Measurements from ENCODE around the gene MXD4.
"Not testable (repeated sequence)": the region's sequence is repeated elsewhere in the genome, so short reads cannot be mapped to it uniquely, and the experiment has no call there.

MXD4 gene

GRCh38 chr4:2236944-2237666 lies 24.8 kb downstream of the MXD4 start:
- WGBS (ENCODE audit: insufficient coverage), result no CpG with 5 or more reads among the region's 3 CpGs
- H3K36me3 ChIP-seq (ENCODE audit: control insufficient read depth in 4 of 4, insufficient read depth in 4 of 4, low read length in 3 of 4), result peaks cover 11 to 22% (median 15%) of the 10 kb centered on the region in 4 experiments
- no peak overlapping the region for H3K27ac ChIP-seq (ENCODE audit: insufficient read depth in 1 of 2, low read depth in 1 of 2, low read length in 2 of 2, poor library complexity in 1 of 2, severe bottlenecking in 2 of 2)
- H3K9me3 ChIP-seq (ENCODE audit: control extremely low read depth in 1 of 5, control insufficient read depth in 4 of 5, insufficient read depth in 2 of 5, low read depth in 1 of 5, low read length in 4 of 5), result no peaks in the 10 kb centered on the region
- POLR2A ChIA-PET, result interaction anchor here (1.7 kb wide), 1 partner anchor 17 kb away, joined by 4 read pairs; no protein-coding TSS in a partner anchor
- no peak for DNase-seq
- no peaks in the 10 kb centered on the region for H3K27me3 ChIP-seq (replicated peaks in 2 of 5; ENCODE audit: control insufficient read depth in 4 of 5, insufficient read depth in 5 of 5, low read length in 4 of 5)
- CTCF ChIA-PET, result interaction anchor here (1.2 kb wide), 1 partner anchor 17 kb away, joined by 5 read pairs; no protein-coding TSS in a partner anchor
- no peak overlapping the region for H3K4me3 ChIP-seq (ENCODE audit: control insufficient read depth in 1 of 7, extremely low read depth in 1 of 7, insufficient read depth in 4 of 7, low read depth in 2 of 7, low read length in 6 of 7)
- H3K4me1 ChIP-seq (ENCODE audit: control extremely low read depth in 1 of 4, control insufficient read depth in 4 of 4, insufficient read depth in 4 of 4, low read length in 3 of 4), result peaks cover 16 to 28% (median 23%) of the 10 kb centered on the region in 4 experiments

- Histone ChIP-seq H3K4me1 (ENCODE audit: control extremely low read depth in 1 of 4, control insufficient read depth in 4 of 4, insufficient read depth in 4 of 4, low read length in 3 of 4) (no peaks in the 10 kb centered on the region), H3K27ac (ENCODE audit: insufficient read depth in 1 of 2, low read depth in 1 of 2, low read length in 2 of 2, poor library complexity in 1 of 2, severe bottlenecking in 2 of 2) (no peak overlapping the region), H3K36me3 (ENCODE audit: control insufficient read depth in 4 of 4, insufficient read depth in 4 of 4, low read length in 3 of 4) (peaks cover 10 to 29% (median 15%) of the 10 kb centered on the region in 4 experiments), H3K27me3 (replicated peaks in 2 of 5; ENCODE audit: control insufficient read depth in 4 of 5, insufficient read depth in 5 of 5, low read length in 4 of 5) (no peaks in the 10 kb centered on the region), H3K4me3 (ENCODE audit: control insufficient read depth in 1 of 7, extremely low read depth in 1 of 7, insufficient read depth in 4 of 7, low read depth in 2 of 7, low read length in 6 of 7) (no peak overlapping the region), H3K9me3 (ENCODE audit: control extremely low read depth in 1 of 5, control insufficient read depth in 4 of 5, insufficient read depth in 2 of 5, low read depth in 1 of 5, low read length in 4 of 5) (no peaks in the 10 kb centered on the region)
- CTCF ChIA-PET, result interaction anchor here (1.5 kb wide), 1 partner anchor 11 kb away, joined by 7 read pairs; no protein-coding TSS in a partner anchor
- 100% methylated on average over 3 of the region's 6 CpGs for WGBS (ENCODE audit: insufficient coverage)
- POLR2A ChIA-PET, result interaction anchor here (0.6 kb wide), 1 partner anchor 142 kb away, joined by 3 read pairs; no protein-coding TSS in a partner anchor
- no peak for DNase-seq
Measured at GRCh38 chr4:2231082-2231481, 30.8 kb downstream of the MXD4 start.

DNA sequence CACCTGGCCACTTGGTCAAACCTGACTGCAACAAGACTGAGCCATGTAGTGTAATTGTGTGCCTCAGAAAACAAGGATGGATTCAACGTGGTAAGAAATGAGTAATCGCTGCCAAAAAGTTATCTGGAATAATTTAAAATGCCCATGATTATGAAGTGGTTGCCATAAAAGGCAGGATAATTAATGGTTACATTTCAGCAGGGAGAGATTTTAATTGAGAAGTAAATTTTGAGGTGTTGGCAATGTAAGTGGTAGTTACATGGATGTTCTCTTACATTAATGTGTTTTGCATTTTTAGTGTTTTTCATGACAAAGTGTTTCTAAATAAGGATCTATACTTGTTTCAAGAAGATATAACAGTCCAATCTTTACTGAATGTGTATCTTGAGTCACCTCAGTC lies 35.6 kb downstream of the MXD4 start:
- no peak overlapping the region for H3K27ac ChIP-seq (ENCODE audit: insufficient read depth in 1 of 2, low read depth in 1 of 2, low read length in 2 of 2, poor library complexity in 1 of 2, severe bottlenecking in 2 of 2)
- no peak for DNase-seq
- H3K36me3 ChIP-seq (ENCODE audit: control insufficient read depth in 4 of 4, insufficient read depth in 4 of 4, low read length in 3 of 4), result peaks cover 12 to 25% (median 14%) of the 10 kb centered on the region in 4 experiments
- CTCF ChIA-PET, result interaction anchor here (0.8 to 1.9 kb wide), 2 partner anchors 10 to 128 kb away, joined by 3 to 7 read pairs; no protein-coding TSS in a partner anchor
- no peaks in the 10 kb centered on the region for H3K4me1 ChIP-seq (ENCODE audit: control extremely low read depth in 1 of 4, control insufficient read depth in 4 of 4, insufficient read depth in 4 of 4, low read length in 3 of 4)
- no peaks in the 10 kb centered on the region for H3K9me3 ChIP-seq (ENCODE audit: control extremely low read depth in 1 of 5, control insufficient read depth in 4 of 5, insufficient read depth in 2 of 5, low read depth in 1 of 5, low read length in 4 of 5)
- POLR2A ChIA-PET, result no interaction called here
- H3K4me3 ChIP-seq (ENCODE audit: control insufficient read depth in 1 of 7, extremely low read depth in 1 of 7, insufficient read depth in 4 of 7, low read depth in 2 of 7, low read length in 6 of 7), result no peak overlapping the region
- H3K27me3 ChIP-seq (replicated peaks in 2 of 5; ENCODE audit: control insufficient read depth in 4 of 5, insufficient read depth in 5 of 5, low read length in 4 of 5), result no peaks in the 10 kb centered on the region
- WGBS (ENCODE audit: insufficient coverage), result 82% methylated on average over 2 of the region's 2 CpGs

DNA sequence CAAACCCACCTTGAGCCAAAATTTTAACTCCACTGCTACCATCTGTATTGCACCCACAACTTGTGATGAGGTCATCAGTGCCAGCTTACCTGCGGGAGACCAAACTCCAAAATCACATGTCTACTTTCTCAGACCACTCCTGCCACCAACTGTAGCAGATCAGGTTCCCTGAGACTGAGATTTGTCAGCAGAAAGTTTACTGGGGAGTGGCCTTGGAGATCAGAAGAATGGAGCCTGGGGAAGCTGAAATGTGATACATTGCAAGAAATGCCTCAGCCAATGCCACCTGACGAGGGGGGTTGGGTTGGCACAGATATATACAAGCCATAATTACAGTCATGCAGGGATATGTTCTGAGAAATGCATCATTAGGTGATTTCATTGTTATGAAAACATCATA lies 39.1 kb downstream of the MXD4 start:
- H3K9me3 ChIP-seq (ENCODE audit: control extremely low read depth in 1 of 5, control insufficient read depth in 4 of 5, insufficient read depth in 2 of 5, low read depth in 1 of 5, low read length in 4 of 5), result no peaks in the 10 kb centered on the region
- ChIA-PET CTCF (interaction anchor here (1.0 kb wide), 1 partner anchor 138 kb away, joined by 3 read pairs; no protein-coding TSS in a partner anchor), POLR2A (no interaction called here)
- no peaks in the 10 kb centered on the region for H3K27me3 ChIP-seq (replicated peaks in 2 of 5; ENCODE audit: control insufficient read depth in 4 of 5, insufficient read depth in 5 of 5, low read length in 4 of 5)
- H3K36me3 ChIP-seq (ENCODE audit: control insufficient read depth in 4 of 4, insufficient read depth in 4 of 4, low read length in 3 of 4), result peaks cover 12 to 17% (median 14%) of the 10 kb centered on the region in 4 experiments
- no peak overlapping the region for H3K27ac ChIP-seq (ENCODE audit: insufficient read depth in 1 of 2, low read depth in 1 of 2, low read length in 2 of 2, poor library complexity in 1 of 2, severe bottlenecking in 2 of 2)
- no peak overlapping the region for H3K4me3 ChIP-seq (ENCODE audit: control insufficient read depth in 1 of 7, extremely low read depth in 1 of 7, insufficient read depth in 4 of 7, low read depth in 2 of 7, low read length in 6 of 7)
- 100% methylated on average over 1 of the region's 2 CpGs for WGBS (ENCODE audit: insufficient coverage)
- DNase-seq, result no peak
- peaks cover 0 to 3% (median under 1%) of the 10 kb centered on the region in 4 experiments for H3K4me1 ChIP-seq (ENCODE audit: control extremely low read depth in 1 of 4, control insufficient read depth in 4 of 4, insufficient read depth in 4 of 4, low read length in 3 of 4)

DNA sequence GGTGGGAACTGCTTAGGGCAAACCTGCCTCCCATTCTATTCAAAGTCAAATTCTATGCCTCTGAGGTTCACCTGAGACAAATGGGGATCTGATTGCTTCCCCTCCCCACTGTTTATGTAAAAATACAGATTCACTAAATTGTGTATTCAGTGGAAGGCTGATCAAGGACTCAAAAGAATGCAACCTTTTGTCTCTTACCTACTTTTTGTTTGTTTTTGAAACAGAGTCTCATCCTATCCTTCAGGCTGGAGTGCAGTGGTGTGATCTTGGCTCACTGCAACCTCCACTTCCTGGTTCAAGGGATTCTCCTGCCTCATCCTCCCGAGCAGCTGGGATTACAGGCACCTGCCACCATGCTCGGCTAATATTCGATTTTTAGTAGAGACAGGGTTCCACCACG lies 40.5 kb downstream of the MXD4 start:
- 100% methylated on average over 1 of the region's 4 CpGs for WGBS (ENCODE audit: insufficient coverage)
- POLR2A ChIA-PET; H3K4me3 ChIP-seq (ENCODE audit: control insufficient read depth in 1 of 7, extremely low read depth in 1 of 7, insufficient read depth in 4 of 7, low read depth in 2 of 7, low read length in 6 of 7); H3K27me3 ChIP-seq (replicated peaks in 2 of 5; ENCODE audit: control insufficient read depth in 4 of 5, insufficient read depth in 5 of 5, low read length in 4 of 5); DNase-seq; H3K4me1 ChIP-seq (ENCODE audit: control extremely low read depth in 1 of 4, control insufficient read depth in 4 of 4, insufficient read depth in 4 of 4, low read length in 3 of 4); H3K27ac ChIP-seq (ENCODE audit: insufficient read depth in 1 of 2, low read depth in 1 of 2, low read length in 2 of 2, poor library complexity in 1 of 2, severe bottlenecking in 2 of 2); H3K9me3 ChIP-seq (ENCODE audit: control extremely low read depth in 1 of 5, control insufficient read depth in 4 of 5, insufficient read depth in 2 of 5, low read depth in 1 of 5, low read length in 4 of 5): not testable (repeated sequence)
- CTCF ChIA-PET, result interaction anchor here (1.2 to 2.6 kb wide), 4 partner anchors 11 to 240 kb away, joined by 3 to 16 read pairs (median 8); no protein-coding TSS in a partner anchor
- H3K36me3 ChIP-seq (ENCODE audit: control insufficient read depth in 4 of 4, insufficient read depth in 4 of 4, low read length in 3 of 4), result peaks cover 8 to 14% (median 9%) of the 10 kb centered on the region in 4 experiments

DNA sequence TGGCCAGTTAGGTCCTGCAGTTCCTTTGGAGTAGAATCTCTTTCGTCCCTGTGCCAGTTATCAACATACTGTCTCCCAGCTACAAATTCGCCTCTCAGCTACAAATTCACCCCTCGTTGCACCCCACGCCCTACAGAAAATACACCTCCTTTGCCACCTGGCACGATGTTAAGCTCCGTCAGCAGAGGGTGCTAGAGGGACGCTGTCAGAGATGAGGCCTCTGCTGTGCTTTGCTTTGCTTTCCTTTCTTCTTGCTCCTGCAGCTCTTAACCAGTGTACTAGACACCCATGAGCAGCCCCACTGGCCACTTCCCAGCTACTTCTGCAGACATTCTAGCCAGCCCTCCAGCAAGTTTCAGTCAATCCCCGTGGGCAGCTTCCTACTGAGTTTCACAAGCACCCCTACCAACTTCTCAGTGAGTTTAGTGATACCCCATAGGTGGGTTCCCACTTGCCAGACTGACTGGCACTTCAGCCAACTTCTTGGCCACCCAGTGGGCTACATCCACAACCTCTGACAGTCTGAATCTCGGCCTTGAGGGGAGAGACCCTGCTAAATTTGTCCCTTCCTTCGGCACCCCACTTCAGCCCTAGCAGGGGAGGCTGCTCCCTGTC lies 41.8 kb downstream of the MXD4 start:
- H3K4me3 ChIP-seq (ENCODE audit: control insufficient read depth in 1 of 7, extremely low read depth in 1 of 7, insufficient read depth in 4 of 7, low read depth in 2 of 7, low read length in 6 of 7), result no peak overlapping the region
- H3K9me3 ChIP-seq (ENCODE audit: control extremely low read depth in 1 of 5, control insufficient read depth in 4 of 5, insufficient read depth in 2 of 5, low read depth in 1 of 5, low read length in 4 of 5), result no peaks in the 10 kb centered on the region
- H3K27me3 ChIP-seq (replicated peaks in 2 of 5; ENCODE audit: control insufficient read depth in 4 of 5, insufficient read depth in 5 of 5, low read length in 4 of 5), result no peaks in the 10 kb centered on the region
- 14% methylated on average over 10 of the region's 10 CpGs for WGBS (ENCODE audit: insufficient coverage)
- H3K36me3 ChIP-seq (ENCODE audit: control insufficient read depth in 4 of 4, insufficient read depth in 4 of 4, low read length in 3 of 4), result peaks cover 6 to 14% (median 8%) of the 10 kb centered on the region in 4 experiments
- peak; percentile 60 to 81 (median 72) for DNase-seq
- POLR2A ChIA-PET, result interaction anchor here (0.6 to 1.5 kb wide), 2 partner anchors 18 to 51 kb away, joined by 4 read pairs; no protein-coding TSS in a partner anchor
- CTCF ChIA-PET, result interaction anchor here (0.6 to 2.6 kb wide), 29 partner anchors 9 to 248 kb away, joined by 3 to 16 read pairs (median 4); partner anchors contain the start of gene RNF4
- no peak overlapping the region for H3K27ac ChIP-seq (ENCODE audit: insufficient read depth in 1 of 2, low read depth in 1 of 2, low read length in 2 of 2, poor library complexity in 1 of 2, severe bottlenecking in 2 of 2)
- H3K4me1 ChIP-seq (ENCODE audit: control extremely low read depth in 1 of 4, control insufficient read depth in 4 of 4, insufficient read depth in 4 of 4, low read length in 3 of 4), result peaks cover 0 to 3% (median under 1%) of the 10 kb centered on the region in 4 experiments

Data from common myeloid progenitor, CD34-positive (primary cell).